ENCODE measurements around the gene LUZP1.

GRCh38 chr1:23116216-23116836 is 52.3 kb downstream of the LUZP1 start:
- TF ChIP-seq CTCF (IDR thresholded peaks at IDR 0.05) (no peak), POLR2A (IDR thresholded peaks at IDR 0.05) (no peak)

Data from adrenal gland (tissue), 5 donors.